Stimulated activated CD4-positive, alpha-beta T cell treated with anti-CD3 and anti-CD28 coated beads, Interleukin-15, amount 100 ng/mL, for 1 hour (primary cell): ENCODE measurements around the gene FAM167B.

Experiments used
- DNase-seq, 2 donors: peaks; one replicate each; pipeline ENCODE4 v3.0.0-alpha.2; 2020; ENCODE audit warnings: low read depth in 1 of 2, low spot score in 1 of 2

The FAM167B gene

DNA sequence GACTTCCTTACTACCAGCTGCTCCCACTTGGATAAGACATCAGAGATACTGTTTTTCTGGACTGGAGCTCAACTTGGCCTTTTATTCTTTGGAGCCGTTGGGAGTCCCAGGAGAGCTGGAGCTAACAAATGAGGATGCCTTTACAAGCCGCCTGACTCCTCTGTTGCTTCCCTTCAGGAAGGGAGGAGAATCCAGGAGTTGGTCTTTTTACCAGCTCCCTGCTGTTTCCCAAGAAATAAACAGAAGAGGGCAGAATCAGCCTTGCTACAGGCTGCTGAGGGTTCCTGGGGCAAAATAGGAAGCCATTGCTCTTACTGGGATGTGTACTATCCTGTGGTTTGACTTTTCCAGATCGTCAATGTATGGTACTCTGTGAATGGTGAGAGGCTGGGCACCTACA lies 23.3 kb upstream of the FAM167B start:
- DNase-seq: no peak

DNA sequence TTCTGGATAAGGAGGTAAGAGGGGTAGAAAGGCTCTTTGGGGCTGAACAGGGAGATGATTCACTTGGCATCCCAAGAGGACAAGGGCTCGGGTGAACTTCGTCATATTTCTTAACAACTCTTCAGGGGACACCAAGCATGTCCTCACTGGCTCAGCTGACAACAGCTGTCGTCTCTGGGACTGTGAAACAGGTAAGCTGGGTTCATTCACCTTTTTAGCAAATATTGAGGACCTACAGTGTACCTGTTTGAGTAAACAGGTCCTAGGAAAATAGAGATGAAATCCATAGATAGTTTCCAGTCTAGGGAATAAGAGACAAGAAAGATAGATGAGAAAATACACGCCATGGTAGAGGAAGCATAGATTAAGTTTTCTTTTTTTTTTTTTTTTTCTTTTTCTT lies 22.7 kb upstream of the FAM167B start:
- no peak for DNase-seq

DNA sequence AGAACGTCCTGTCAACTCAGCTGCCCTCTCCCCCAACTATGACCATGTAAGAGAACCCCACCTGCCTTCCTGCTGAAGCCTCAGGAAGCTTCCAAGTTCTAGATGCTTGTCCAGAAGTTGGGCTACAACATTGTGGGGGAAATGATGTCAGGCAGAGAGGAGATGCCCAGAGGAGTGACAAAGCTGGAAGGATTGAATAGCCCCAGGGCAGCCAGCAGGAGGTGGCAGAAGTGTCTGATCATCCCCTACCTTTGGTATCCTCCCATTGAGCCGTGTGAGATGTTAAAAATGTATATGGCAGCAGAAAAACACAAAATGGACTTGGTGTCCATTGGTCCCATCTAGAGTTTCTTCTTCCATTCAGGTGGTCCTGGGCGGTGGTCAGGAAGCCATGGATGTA lies 18.3 kb upstream of the FAM167B start:
- no peak for DNase-seq

GRCh38 chr1:32231843-32232432 lies 15.1 kb upstream of the FAM167B start:
- no peak for DNase-seq

DNA sequence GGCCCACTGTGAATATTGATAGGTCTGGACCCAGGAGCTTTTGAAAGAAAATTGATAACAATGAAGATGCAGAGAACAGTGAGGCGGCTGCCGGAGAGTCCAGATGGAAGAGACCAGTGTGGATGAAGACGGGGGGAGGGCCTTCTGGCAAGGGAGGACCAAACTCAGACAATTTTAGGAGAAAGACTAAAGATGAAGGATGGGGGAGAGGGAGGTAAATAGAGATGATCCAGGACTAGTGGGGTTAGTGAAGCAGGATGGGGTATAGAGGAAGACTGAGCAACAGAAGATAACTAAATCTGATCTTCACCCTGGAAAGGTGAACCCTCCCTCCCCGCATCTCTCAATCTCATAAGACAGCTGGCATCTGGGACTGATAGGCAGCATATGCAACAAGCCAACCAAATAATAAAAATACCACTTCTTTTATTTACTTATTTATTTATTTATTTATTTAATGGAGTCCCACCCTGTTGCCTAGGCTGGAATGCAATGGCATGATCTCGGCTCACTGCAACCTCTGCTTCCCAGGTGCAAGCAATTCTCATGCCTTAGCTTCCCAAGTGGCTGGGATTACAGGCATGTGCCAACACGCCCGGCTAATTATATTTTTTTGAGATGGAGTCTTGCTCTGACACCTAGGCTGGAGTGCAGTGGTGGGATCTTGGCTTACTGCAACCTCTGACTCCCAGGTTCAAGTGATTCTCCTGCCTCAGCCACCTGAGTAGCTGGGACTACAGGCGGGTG lies 14.3 kb upstream of the FAM167B start:
- no peak for DNase-seq

DNA sequence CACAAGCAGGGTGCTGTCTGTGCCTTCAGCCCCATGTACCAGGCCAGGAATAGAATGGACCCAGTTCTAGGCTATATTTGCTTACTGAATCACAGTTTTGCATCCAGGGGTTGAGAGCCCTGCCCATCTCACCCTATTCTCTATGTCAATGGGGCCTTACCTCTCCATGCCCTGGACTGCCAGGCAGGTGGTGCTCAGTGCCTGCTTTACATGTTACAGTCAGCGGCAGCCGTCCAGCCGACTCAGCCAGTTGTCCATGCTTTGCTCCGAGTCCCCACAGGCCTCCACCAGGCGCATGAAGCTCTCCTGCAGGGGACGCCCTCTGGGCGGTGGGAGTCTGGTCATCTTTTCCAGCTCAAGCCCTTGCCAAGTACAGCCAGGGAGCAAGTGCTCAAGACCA lies 12.2 kb upstream of the FAM167B start:
- no peak for DNase-seq

DNA sequence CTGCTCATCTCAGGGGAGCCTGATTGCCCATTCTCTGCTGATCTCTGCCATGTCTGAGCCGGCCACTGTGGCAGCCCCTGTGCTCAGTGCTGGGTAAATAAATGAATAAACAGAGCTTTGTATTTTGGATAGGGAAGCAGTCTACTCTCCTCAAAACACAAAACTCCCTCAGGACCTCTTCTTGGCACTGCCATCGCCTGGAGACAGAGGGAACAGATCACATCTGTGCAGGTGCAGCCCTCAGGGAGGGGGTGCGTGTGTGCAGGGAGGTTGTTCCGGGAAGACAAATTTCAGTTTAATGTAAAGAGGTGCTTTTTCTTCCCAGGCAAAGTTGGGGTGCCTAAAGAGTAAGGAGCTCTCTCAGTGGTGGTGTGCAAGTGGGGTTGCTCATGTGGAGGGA lies 7.7 kb upstream of the FAM167B start:
- DNase-seq: no peak

DNA sequence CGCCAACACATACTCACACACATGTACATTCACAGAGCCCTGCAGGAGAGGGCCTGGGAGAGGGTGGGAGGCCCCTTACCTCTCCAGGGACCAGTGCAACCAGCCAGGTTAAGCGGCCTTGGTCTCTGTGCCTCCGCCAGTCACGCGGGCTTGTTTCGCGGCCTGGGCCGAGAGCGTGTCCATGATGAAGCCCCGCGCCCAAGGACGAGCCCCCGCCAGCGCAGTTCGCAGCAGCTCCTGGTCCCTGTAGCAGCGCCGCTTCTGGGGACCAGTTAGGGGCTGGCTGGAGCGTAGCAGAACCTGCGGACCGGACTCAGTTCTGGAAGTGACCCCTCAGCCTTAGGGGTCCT lies 7.3 kb upstream of the FAM167B start:
- no peak for DNase-seq

DNA sequence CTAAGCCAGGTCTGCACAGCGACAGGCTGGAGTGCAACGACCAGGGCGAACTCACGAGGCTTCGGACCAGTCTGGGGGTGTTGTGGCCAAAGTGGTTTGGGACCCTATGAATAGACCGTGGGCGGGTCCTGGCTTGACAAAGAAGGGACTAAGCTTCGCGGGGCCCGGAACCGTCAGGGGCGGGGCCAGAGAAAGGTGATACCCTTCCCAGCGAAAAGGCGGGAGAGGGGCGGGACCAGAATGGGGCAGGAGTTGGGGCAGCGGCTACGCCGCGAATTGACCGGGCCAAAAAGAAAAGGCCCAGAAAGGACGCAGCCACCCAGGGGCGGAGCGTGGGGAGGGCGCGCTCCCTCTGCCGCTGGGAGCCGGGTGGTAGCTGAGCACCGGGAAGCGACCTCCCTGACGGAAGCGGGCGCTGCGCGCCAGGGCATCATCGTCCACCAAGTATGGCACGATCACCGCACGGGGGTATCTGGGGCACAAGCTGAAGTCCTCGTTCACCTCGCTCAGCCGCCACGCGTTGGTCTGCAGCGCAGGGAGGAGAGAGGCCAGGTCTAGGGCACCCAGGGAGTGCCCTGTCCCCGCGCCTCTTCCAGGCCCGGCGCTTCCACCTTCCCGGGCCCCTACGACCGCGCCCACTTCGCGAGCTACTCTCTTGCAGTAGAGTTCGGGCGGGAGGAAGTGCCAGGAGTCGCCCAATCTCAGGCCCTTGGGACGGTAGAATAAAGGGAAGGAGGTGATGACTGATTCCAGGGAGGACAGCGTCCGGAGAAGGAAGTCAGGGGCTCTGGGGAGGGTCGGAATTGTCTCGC lies 6.7 kb upstream of the FAM167B start:
- DNase-seq: peak in 1 of 2 donors; percentile 39

DNA sequence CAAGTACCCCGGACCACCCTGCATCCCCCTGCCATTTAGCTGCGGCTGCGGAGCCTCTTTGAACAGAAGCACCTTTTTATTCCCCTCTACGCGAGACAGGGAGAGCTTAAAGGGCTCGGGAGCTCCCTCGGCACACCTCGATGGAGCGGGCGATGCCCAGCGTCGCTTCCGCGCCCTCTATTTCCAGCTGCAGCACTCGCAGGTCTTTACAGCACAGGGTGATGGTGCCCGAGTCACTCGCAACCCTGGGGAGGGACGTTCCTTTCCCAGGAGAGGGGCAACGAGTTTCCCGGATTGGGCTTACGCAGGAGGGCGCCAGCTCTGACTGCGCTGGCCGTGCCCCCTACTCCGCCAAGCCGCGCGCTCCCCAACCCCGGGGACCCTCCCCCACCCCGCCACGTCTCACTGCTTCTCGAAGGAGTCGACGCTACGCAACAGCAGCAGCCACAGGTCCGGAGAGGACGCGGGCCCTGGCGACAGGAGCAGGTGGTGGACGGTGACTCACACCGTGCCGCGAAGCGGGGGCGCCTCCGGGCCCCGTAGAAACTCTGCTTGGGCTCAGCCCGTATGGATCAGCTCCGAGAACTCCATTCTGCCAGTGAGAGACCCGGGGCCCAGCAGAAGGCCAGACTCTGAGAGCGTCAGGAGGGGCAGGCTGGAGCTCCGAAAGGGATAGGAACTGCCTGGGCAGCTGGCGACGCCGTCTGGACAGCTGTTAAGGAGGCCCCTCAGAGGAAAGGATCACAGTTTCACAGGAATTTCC lies 5.8 kb upstream of the FAM167B start:
- no peak for DNase-seq

- DNase-seq: no peak
These were observed 4.6 kb upstream of the FAM167B start for GRCh38 chr1:32242341-32242851.

DNA sequence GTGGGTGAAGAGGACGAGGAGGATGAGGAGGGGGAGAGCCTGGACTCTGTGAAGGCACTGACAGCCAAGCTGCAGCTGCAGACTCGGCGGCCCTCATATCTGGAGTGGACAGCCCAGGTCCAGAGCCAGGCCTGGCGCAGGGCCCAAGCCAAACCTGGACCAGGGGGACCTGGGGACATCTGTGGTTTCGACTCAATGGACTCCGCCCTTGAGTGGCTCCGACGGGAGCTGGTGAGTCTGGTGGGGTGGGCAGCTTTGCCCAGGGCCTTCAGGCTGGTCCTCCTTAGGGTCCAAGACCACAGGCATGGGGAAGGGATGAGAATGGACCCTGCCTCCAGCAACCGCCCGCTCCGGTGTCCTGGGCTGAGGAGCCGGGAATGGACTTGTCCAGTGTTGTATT lies 430 bp downstream of the FAM167B start:
- DNase-seq: no peak

DNA sequence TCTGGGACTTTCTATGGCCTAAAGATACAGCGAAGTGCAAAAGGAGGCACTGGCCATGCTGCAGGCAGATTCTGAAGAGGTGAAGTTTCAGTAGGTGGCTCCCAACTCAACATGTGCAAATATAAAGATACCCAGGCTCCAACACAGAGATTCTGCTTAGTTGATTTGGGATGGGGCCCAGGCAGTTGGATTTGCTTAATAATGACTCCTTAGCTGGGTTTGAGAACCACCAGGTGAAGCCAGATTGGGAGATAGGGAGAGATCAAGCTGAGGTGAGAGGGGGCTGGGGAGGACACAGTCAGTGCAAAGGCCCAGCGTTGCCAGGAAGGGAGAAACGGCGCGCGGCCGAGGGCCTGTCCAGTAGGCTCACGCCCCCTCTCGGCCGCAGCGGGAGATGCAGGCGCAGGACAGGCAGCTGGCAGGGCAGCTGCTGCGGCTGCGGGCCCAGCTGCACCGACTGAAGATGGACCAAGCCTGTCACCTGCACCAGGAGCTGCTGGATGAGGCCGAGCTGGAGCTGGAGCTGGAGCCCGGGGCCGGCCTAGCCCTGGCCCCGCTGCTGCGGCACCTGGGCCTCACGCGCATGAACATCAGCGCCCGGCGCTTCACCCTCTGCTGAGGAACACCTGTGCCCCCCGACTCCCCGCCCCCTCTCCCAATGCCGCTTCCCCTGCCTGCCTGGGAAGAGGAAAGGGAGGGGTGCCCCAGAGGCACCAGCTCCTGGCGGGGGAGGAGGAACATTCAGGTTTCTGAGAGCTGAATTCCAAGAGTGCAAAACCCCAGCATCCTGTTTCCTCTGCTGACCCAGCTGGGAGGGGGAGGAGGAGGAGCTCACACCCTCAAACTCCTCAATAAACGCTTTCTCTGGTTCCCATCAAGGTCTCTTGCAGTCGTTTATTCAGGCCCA lies 1.2 kb downstream of the FAM167B start:
- DNase-seq: peak; percentile 50 to 70

DNA sequence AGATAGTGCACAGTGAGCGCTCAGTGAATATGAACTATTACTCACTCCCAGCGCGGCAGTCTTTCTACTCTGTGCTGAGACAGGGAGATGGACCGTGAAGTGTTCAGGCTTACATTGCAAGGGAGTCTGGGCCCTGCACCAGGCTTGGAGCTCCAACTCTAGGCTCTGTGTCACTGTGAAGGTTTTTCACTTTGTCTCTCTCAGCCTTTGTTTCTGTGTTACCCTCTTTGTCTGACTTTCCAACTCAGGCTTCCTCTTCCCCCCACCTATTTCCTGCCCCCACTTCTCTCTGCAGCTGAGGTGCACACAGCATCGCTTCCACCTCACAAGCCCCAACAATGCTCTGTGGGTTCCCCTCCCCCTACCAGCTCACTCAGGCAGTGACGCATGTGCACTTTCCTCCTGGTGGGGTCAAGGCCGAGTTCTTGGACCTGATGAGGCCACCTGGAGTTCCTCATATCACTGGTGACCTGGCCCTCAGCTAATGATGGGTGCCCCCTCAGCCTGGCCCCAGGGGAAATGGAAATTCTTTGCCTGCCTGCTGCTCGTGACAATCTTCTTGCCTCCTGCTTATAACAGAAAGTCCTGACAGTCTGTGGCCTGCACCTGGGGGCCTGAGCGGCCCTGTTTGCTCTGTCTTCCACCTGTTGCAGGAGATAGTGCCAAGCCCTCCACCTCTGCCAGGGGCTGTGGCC lies 3.0 kb downstream of the FAM167B start:
- peak; percentile 47 to 72 for DNase-seq

DNA sequence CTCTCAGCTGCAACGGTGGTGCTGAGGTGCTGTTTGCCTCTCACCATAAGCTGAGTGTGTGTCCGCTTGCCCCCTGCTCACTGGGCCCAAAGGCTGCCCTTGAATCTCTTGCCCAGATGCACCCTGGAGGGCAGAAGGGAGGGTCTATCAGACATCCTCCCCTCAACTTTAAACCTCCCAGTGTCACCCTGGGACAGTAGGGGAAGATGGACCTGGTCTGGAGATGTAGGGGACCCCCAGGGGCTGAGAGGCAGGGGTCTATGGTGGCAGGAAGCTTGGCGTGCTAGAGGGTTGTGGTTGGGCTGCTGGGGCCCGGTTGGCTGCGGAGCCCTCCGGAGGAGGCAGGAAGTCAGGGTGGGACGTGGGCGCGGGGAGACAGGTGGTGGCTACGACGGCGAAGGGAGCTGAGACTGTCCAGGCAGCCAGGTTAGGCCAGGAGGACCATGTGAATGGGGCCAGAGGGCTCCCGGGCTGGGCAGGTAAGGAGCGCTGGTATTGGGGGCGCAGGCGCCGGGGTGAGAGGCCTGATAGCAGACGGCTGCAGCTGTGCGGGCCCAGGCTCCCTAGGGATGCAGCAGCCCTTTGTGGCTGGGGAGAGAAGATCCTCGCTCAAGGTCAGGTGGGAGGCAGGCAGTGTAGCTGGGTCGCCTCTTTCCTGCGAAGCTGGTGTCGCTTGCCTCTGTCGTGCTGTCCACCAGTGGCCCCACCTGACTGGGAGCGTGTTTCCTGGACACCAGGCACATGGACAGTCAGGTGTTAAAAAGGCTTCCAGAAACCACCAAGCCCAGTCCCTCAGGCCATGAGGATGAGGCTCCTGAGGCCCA lies 4.1 kb downstream of the FAM167B start, which contains the start of gene LCK:
Gene LCK (plus strand): TSS at position 373 of the 824 bp plus-strand sequence. CDS start 23,065 bp downstream, outside the sequence.
- peak; percentile 49 to 59 for DNase-seq

- DNase-seq: no peak
These were observed 8.3 kb downstream of the FAM167B start for GRCh38 chr1:32255072-32256071.

DNA sequence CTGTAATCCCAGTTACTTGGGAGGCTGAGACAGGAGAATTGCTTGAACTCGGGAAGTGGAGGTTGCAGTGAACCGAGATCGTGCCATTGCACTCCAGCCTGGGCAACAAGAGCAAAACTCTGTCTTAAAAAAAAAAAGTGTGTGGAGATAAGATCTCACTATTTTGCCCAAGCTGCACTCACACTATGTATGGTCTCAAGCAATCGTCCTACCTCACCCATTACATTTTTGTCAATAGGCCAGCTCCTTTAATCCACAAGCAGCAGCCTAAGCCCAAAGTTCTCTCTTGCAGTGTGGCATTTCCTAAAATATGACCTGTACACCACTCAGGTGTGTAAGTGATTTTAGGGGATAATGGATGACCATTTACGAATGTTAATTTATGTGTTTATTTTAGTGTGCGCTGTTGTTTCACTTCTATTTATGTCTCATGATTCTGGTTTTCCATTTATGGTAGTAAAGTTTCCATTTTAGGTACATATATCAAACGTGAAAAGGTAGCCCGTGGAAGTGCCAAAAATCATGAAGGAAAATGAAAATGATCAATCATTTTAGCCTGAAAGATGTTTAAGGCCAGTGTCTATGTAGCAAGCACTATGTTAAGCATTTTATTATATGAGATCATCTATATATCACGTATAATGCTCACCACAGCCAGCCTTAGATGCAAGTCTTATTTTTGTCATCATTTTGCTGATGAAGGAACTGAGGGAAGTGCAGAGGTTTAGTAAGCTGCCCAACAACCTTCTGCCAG lies 9.6 kb downstream of the FAM167B start:
- DNase-seq: no peak
